GM12874 (cell line): Measurements from ENCODE around the gene PPP2R3A.

Source experiments
- TF ChIP-seq, protein P1 (sequence below): IDR thresholded peaks from 2 replicates; pipeline ENCODE4 v1.5.1; 2011; ENCODE audit warnings: low read depth, mild to moderate bottlenecking, control low read depth, low read length, moderate library complexity; ENCODE audit not compliant: insufficient read depth

The PPP2R3A gene

DNA sequence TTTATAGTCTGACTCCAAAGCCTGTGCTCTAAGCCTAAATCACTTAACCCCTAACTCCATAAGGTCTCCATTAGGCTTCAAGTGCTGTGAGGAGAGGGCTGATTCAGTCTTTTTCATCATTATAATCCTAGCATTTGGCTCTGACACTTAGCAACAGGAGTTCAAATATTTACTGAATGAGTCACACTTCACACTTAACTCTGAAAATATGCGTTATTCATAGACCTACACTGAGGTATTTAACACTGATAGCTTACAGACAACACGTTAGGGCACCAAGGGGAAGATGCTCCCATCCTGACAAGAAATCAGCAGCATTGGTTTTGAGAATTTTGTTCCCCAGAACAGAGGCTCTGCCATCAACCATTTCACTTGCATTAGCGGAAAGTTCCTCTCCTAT lies 177.1 kb downstream of the PPP2R3A start:
- TF ChIP-seq, protein P1, sequence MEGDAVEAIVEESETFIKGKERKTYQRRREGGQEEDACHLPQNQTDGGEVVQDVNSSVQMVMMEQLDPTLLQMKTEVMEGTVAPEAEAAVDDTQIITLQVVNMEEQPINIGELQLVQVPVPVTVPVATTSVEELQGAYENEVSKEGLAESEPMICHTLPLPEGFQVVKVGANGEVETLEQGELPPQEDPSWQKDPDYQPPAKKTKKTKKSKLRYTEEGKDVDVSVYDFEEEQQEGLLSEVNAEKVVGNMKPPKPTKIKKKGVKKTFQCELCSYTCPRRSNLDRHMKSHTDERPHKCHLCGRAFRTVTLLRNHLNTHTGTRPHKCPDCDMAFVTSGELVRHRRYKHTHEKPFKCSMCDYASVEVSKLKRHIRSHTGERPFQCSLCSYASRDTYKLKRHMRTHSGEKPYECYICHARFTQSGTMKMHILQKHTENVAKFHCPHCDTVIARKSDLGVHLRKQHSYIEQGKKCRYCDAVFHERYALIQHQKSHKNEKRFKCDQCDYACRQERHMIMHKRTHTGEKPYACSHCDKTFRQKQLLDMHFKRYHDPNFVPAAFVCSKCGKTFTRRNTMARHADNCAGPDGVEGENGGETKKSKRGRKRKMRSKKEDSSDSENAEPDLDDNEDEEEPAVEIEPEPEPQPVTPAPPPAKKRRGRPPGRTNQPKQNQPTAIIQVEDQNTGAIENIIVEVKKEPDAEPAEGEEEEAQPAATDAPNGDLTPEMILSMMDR, result no peak

DNA sequence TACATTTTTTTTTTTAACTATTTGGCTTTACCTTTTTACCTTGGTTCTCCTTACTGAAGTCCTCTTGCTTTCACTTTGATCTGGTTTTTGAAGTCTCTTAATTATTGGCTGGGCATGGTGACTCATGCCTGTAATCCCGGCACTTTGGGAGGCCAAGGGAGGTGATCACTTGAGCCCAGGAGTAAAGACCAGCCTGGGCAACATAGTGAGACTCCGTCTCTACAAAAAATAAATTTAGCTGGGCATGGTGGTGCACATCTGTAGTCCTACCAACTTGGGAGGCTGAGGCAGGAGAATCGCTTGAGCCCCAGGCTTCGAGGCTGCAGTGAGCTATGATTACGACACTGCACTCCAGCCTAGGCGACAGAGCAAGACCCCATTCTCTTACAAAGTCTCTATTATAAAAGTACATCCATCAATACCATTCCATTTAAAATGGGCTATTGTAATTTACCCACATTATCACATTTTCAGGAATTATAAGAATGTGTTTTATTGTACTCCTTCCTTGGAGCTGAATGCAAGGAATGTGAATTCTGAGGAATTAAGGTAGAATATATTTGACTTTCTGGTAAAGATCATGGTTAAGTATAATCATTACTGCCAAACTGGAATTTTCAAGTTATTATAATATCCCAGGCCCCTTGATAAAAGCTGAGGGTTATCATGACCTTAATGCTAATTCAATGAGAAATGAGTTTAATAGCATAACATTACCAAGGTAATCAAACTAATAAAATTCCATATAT lies 181.6 kb downstream of the PPP2R3A start:
- TF ChIP-seq, protein P1, result no peak

DNA sequence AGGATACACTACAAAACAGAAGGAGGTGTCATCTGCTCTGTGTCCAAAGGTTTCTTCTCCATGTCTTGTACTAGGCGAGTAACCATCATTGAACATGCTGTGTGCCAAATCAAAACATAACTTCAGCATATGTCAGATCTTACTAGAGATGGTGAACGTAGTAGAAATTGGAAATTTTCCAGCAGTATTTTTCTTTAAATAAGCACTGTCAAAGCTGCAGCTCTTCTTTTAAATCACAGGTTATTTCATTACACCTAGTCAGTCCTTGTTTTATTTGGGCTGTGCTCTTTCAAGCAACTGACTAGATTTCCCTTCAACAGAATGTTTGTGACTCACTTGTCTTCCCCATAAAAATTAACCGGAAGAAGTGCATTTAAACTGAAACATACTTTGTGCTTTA lies 184.1 kb downstream of the PPP2R3A start:
- TF ChIP-seq, protein P1, result no peak

DNA sequence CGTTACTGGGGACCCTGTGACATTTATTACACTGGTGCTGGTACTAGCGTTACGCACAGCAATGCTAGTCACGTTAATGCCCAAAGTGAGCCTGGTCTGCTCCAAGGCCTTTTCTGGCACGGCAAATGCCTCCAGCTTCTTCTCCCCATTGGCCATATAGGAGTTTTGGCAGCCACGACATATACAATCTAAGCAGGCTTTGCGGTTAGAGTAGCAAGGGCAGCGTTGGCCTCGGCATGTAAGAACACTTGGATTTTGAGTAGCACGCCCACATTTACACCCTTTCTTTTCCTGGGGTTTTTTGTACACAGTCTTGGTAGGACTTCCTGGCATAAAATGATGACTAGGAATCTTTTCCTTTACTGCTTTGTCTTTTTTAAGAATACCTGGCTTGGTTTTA lies 185.7 kb downstream of the PPP2R3A start:
- TF ChIP-seq, protein P1, result no peak

DNA sequence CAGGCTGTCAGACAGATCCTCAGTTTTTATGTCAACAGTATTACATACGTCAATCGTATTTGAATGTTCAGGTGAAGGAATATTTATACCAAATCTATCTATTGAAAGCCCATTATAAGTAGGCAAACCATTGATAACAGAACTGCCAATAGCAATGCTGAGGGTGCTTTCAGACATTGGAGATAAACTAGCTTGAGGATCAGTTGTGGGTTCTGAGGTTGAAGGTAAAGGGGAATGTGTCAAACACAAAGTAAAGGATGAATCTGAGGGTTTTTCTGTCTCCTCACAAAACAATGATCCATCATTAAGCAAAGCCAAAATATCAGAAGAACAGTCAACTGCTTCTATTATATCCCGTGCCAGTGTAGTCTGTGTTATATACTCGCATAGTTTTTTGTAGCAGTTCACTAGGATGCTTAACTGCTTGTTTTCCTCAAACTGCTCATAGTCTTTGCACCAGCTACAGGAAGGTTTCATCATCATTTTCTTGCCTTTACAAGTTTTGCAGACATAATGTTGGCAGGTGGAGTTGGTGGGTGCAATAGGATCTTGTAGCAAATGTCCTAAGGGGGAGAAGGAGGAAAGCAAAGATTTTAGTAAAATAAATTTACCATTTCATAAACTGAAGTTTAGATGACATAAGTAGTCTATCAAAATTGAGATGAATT lies 186.8 kb downstream of the PPP2R3A start:
- TF ChIP-seq, protein P1, result no peak

DNA sequence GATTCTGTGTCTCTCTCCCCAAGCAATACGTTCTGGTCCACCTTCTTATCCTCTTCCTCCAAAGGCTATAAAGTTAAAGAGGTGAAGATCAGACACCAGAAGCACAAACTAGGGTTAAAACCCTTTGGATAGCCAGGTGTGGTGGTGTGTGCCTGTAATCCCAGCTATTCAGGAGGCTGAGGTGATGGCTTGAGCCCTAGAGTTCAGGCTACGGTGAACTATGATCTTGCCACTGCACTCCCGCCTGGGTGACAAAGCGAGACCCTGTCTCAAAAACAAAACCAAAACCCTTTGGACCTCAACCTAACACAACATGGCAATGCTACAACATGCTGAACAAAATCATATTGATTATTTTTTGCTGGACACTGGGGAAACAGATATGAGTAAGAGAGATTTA lies 187.4 kb downstream of the PPP2R3A start:
- TF ChIP-seq, protein P1, result no peak

DNA sequence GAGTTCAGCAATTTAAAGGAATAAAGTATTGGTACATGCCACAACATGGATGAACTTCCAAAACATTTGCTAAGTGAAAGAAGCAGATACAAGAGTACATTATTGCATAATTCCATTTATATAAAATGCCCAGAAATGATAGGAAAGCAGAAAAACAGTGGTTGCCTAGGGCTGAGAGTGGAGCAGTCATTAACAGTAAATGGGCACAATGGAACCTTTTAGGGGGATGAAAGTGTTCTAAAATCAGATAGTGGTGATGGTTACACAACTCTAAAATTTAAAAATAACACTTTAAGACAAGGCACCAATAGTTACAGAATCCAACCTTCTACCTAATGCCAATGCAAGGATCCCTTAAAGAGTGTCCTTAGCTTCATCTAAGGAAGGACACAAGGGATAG lies 196.0 kb downstream of the PPP2R3A start:
- TF ChIP-seq, protein P1, result no peak
